GM19043 (cell line): Measurements from ENCODE around the gene SACM1L.
"Not testable (repeated sequence)": the region's sequence is repeated elsewhere in the genome, so short reads cannot be mapped to it uniquely, and the experiment has no call there.

Experiments
- ATAC-seq: cut with Tn5 transposase; IDR thresholded peaks from one replicate; pipeline ENCODE4 v1.9.1; 2021; ENCODE audit warnings: low read depth; ENCODE audit not compliant: unreplicated experiment

Gene SACM1L

DNA sequence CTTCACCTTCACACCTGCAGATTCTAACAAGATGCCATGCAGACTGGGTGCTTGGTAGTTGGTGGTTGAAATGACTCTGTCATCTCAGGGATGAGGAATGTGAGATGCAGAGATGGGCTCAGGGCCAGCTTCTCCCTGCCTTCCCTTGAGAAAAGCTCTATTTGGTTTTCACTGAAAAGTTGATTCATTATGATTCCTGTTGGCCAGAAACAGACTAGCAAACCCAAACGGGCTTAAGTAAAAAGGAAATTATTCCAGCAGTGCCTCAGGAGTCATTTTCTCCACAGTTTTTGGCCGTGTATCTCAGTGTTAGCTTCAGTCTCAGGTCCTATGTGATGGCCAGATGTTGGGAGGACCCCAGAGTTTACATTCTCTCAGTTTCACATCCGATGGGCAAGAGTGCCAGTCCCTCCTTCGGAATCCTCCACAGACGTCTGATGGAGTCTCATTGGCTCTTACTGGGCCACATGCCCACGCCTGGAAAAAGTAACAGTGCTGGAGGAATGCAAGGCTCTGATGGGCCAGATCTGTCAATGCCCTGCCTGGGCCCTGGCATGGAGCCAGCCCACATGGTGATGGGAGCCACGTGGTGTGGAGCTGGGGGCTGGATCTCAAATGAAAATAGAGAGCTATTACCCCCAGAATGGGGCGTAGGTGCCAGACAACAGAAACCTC is 22.3 kb upstream of the SACM1L start:
- no peak for ATAC-seq

- ATAC-seq: no peak
Observed at GRCh38 chr3:45667569-45667934, 21.6 kb upstream of the SACM1L start.

DNA sequence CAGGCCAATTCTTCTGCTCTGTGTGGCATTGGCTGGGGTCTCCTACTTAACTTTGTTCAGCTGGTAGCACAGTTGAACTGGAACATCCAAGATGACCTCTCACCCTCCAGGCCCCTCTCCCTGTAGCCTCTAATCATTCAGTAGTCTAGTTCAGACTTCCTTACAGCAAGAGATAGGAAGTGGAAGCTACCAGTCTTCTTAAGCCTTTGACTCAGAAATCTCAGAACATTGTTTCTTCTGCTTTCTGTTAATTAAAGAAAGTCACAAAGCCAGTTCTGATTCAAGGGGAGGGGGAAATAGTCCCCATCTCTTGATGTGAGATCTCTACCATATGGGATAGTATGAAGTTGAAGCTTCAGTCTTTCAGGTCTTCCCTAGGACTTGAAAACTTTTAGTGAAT is 18.8 kb upstream of the SACM1L start:
- ATAC-seq: no peak

- no peak for ATAC-seq
Observed at GRCh38 chr3:45670991-45671390, 18.2 kb upstream of the SACM1L start.

GRCh38 chr3:45673273-45673672 is 15.9 kb upstream of the SACM1L start:
- ATAC-seq: no peak

GRCh38 chr3:45676325-45677032 is 12.7 kb upstream of the SACM1L start:
- no peak for ATAC-seq

DNA sequence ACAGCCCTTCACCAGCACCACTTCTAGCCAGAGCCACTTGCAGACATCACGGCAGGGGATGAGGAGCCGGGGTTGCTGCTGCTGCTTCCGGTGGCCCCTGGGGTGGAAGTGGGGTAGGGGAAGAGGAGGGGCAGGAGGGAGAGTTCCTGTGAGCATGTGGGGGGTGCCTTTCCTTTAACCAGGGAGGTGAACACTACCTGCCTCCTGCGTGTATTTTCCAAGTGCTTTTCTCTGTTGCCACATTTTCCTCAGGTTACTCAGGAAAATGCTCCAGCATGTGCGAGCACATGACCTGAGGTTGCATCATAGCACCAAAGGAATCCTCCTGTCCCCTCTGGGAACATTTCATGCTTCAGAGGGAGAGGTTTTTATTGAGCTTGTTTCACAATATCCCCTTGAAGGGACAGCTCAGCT is 12.2 kb upstream of the SACM1L start:
- no peak for ATAC-seq

GRCh38 chr3:45677841-45678240 is 11.4 kb upstream of the SACM1L start:
- no peak for ATAC-seq

DNA sequence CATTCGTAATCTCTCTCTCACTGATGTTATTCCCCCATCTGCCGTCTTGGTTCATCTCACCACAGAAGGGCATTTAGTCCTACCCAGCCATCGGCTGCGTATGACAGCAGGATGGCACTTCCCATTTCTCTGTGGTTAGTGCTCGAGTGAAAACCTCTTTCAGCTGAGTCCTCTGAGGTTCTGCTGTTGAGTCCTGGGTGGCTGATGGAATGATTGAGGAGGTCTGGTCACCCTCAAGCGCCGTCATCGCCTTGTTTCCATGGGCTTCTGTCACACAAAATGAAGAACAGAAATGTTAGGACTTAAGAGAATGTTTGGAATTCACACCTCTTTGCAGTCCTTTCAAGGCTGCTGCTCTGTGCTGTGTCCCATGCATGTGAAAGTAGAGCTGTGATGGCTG is 9.4 kb upstream of the SACM1L start:
- ATAC-seq: no peak

GRCh38 chr3:45681221-45681620 is 8.0 kb upstream of the SACM1L start:
- ATAC-seq: no peak

- ATAC-seq: no peak
Observed at GRCh38 chr3:45681846-45682245, 7.3 kb upstream of the SACM1L start.

DNA sequence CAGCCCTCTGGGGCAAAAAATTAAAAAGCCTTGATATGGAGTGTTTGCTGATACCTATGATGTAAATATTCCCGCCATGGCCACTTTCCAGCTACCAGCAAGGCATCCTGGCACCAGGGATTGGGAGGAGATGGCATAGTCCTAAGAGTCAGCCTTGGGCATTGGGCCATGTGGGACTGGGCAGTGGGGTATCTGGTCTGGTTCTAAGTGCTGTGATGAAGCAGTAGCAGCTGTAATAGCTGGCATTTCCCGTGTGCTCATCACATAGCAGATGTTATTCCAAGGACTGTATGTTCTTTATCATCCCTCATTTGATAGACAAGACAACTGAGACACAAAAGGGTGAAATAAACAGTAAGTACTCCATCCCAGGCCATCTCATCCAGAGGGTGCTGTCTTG is 6.9 kb upstream of the SACM1L start:
- ATAC-seq: no peak

DNA sequence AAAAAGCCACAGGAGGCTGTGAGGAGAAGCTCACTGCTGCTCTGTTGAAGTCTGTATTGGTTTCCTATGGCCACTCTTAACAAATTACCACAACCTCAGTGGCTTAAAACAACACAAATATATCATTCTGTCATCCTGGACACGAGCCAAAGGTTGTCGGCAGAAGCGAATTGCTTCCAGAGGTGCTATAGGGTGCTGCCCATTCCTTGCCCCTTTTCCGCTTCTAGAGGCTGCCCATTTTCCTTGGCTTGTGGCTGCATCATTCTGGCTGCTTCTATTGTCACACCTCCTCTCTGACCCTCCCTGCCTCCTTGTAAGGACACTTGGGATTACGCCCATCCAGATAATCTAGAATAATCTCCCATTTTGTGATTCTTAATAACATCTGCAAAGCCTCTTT is 6.4 kb upstream of the SACM1L start:
- no peak for ATAC-seq

GRCh38 chr3:45683417-45684326 is 5.5 kb upstream of the SACM1L start:
- ATAC-seq: no peak

DNA sequence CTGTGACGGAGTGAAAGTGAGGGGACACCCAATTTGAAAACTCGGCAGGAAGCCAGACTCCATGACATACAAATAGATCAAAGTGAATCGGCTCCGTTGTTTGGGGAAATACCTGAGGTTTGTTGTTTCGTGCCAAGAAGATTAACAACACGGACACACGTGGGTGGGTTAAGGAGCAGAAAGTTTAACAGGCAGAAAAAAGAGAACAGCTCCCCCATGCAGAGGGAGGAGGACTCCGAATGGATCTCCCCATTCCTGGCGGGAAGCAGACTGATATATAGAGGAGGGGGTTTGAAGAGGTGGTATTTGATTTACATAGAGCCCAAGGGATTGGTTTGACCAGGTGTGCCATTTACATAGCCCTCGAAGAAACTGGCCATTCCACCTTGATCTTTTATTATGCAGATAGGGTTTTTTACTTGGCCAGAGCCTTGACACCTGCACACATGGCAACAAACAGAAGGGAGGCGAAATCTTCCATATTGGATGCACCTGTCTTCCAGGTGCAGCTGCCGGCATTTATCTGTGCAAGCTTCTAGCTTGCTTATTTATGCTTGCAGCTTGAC is 4.8 kb upstream of the SACM1L start:
- ATAC-seq: no peak

DNA sequence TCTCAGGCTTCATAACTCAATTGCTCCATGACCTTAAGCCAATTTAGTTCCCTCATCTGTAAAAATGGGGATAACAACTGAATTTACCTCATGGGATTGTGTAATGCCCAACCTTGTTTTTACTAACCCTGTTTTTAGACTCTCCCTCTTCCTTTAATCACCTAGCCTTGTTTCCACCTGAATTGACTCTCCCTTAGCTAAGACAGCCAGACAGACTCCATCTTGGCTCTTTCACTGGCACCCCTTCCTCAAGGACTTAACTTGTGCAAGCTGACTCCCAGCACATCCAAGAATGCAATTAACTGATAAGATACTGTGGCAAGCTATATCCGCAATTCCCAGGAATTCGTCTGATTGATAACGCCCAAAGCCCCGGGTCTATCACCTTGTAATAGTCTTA is 3.5 kb upstream of the SACM1L start:
- ATAC-seq: not testable (repeated sequence)

GRCh38 chr3:45686850-45687249 is 2.3 kb upstream of the SACM1L start:
- no peak for ATAC-seq

GRCh38 chr3:45687828-45688193 is 1.4 kb upstream of the SACM1L start:
- no peak for ATAC-seq

DNA sequence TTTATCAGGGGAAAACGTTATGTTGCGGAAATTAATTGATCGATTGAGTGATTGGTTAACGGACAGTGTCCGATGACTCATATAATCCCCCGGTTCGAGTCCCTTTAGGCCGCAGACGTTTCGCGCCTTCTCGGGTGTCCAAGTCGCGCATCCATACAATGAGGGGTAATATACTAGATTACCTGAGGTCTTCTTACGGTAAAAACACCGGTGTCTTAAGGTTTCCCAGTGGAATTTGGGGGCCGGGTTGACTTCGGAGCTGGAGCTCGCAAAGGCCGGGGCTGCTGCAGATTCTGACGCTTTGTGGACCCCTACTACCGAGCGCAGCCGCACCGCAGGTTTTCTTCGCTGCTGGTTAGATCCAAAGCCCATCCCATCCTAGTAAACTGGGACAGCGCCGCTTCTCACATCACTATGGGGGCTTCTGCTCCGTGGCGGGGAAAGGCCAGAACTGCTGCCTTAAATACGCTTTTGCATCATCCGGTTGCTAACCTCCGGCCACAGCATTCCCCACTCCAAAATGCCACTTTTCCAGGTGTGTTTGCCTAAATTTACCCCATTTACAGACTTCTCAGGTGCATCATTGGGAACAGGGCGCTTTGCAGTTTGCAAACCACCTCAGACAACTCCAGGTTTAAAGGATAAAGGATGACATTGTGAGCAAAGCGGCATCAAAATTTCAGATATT is 858 bp upstream of the SACM1L start:
- no peak for ATAC-seq

- no peak for ATAC-seq
Observed at GRCh38 chr3:45689787-45690145, 570 bp downstream of the SACM1L start.
